HepG2 (cell line): ENCODE data around the gene CASTOR1. TPM values are rescaled to one million over a fixed set of nuclear protein-coding genes. Genes with fewer than 3 reads are reported as not detected.

Experiments
- ATAC-seq: fragments of 200-7000 bp; cut with Tn5 transposase; 3 replicates; pipeline ENCODE4 v1.9.1; 2020; ENCODE audit warnings: mild to moderate bottlenecking, moderate library complexity
- BruUV-seq: library from RNA; stranded (reverse); fragments of 400-500 nt; replicated peaks from 2 replicates; lab custom pipeline; 2021; lab: Mats Ljungman, UMichigan
- CTCF ChIA-PET: fragments of 300-600 bp; formaldehyde crosslinking; extraction: SDS; loops from one replicate; lab custom pipeline; 2021; ENCODE audit warnings: low total read pairs, inconsistent platforms, low intra/inter-chr PET ratio; lab: Yijun Ruan, JAX
- POLR2A ChIA-PET: fragments of 350-600 bp; sonication (Branson Sonifier 250); formaldehyde crosslinking; loops from one replicate; lab custom pipeline; 2020; ENCODE audit warnings: antibody characterized with exemption, inconsistent platforms; lab: Yijun Ruan, JAX
- DNase-seq: peaks from one replicate; pipeline ENCODE4 v3.0.0-alpha.2; 2015; ENCODE audit warnings: low spot score
- FAIRE-seq: peaks from 3 replicates; lab custom pipeline; 2011; peaks lifted over from hg19 to GRCh38; lab: Jason Lieb, UNC
- H2AFZ ChIP-seq: one replicate; pipeline ENCODE4 v1.6.1; 2011; ENCODE audit warnings: low read length, inconsistent platforms
- H3K27ac ChIP-seq: fragments of 300-600 bp; 3 replicates; pipeline ENCODE4 v1.8.0; 2011; ENCODE audit warnings: mixed run types, mild to moderate bottlenecking, mixed read lengths, low read length, inconsistent platforms; ENCODE audit not compliant: insufficient read depth; ENCODE audit errors: extremely low read length
- H3K27me3 ChIP-seq, 2 experiments: fragments of 200-600 bp in 1 of 2; 2 replicates in 1 of 2; 3 replicates in 1 of 2; pipeline versions ENCODE4 v1.6.0 to v1.8.0; 2011; ENCODE audit warnings: low read length in 2 of 2, mild to moderate bottlenecking in 2 of 2, moderate library complexity in 2 of 2, inconsistent platforms in 1 of 2; ENCODE audit not compliant: insufficient read depth in 2 of 2, control insufficient read depth in 1 of 2
- H3K36me3 ChIP-seq, 2 experiments: fragments of 200-600 bp in 1 of 2; replicated peaks in 1 of 2; 2 replicates in 1 of 2; 3 replicates in 1 of 2; pipeline versions ENCODE4 v1.5.1 to v1.8.0; 2011; ENCODE audit warnings: low read length in 2 of 2, inconsistent platforms in 1 of 2; ENCODE audit not compliant: insufficient read depth in 2 of 2, control insufficient read depth in 1 of 2
- H3K4me1 ChIP-seq: 2 replicates; pipeline ENCODE4 v1.5.1; 2012; ENCODE audit warnings: low read length, inconsistent platforms; ENCODE audit not compliant: insufficient read depth
- H3K4me2 ChIP-seq: 2 replicates; pipeline ENCODE4 v1.6.0; 2011; ENCODE audit warnings: low read depth, low read length, inconsistent platforms
- H3K4me3 ChIP-seq, 3 experiments: fragments of 200-600 bp in 1 of 3; sonication (generic), shearing (Covaris generic) in 1 of 3; replicated peaks in 1 of 3; 2 replicates each; pipeline ENCODE4 v1.5.1; 2011 to 2016; ENCODE audit warnings: low read length in 3 of 3, inconsistent platforms in 2 of 3, low read depth in 2 of 3, mild to moderate bottlenecking in 2 of 3, control low read depth in 1 of 3, mixed read lengths in 1 of 3; ENCODE audit not compliant: insufficient read depth in 1 of 3
- H3K79me2 ChIP-seq: one replicate; pipeline ENCODE4 v1.6.1; 2011; ENCODE audit warnings: low read length, inconsistent platforms; ENCODE audit not compliant: insufficient read depth
- H3K9ac ChIP-seq: 2 replicates; pipeline ENCODE4 v1.6.0; 2011; ENCODE audit warnings: mild to moderate bottlenecking, low read depth, low read length, inconsistent platforms; ENCODE audit not compliant: insufficient read depth
- H3K9me3 ChIP-seq: 2 replicates; pipeline ENCODE4 v1.5.1; 2012; ENCODE audit warnings: mild to moderate bottlenecking, low read length
- H4K20me1 ChIP-seq: 2 replicates; pipeline ENCODE4 v1.6.0; 2011; ENCODE audit warnings: inconsistent platforms, mild to moderate bottlenecking, low read length, moderate library complexity; ENCODE audit not compliant: insufficient read depth
- BCL6 ChIP-seq: IDR thresholded peaks from 2 replicates; pipeline ENCODE4 v1.6.1; 2016; ENCODE audit warnings: missing genetic modification reagents, missing compliant biosample characterization
- HINFP ChIP-seq: sonication (generic); formaldehyde crosslinking; IDR thresholded peaks from 2 replicates; pipeline ENCODE4 v1.4.0; 2020; ENCODE audit warnings: low read depth, mild to moderate bottlenecking, missing genetic modification reagents
- JDP2 ChIP-seq: sonication (generic); formaldehyde crosslinking; IDR thresholded peaks from 2 replicates; pipeline ENCODE4 v1.8.1; 2022; ENCODE audit warnings: missing genetic modification reagents, borderline replicate concordance
- KAT7 ChIP-seq: IDR thresholded peaks from 2 replicates; pipeline ENCODE4 v1.6.1; 2018; ENCODE audit warnings: borderline replicate concordance, missing compliant biosample characterization
- MTERF4 ChIP-seq: sonication (generic); formaldehyde crosslinking; IDR thresholded peaks from 2 replicates; pipeline ENCODE4 v1.8.0; 2023; ENCODE audit warnings: mild to moderate bottlenecking, missing genetic modification reagents
- PAXIP1 ChIP-seq: sonication (generic); formaldehyde crosslinking; conservative IDR thresholded peaks from 2 replicates; pipeline ENCODE4 v1.4.0; 2020; ENCODE audit warnings: mild to moderate bottlenecking, missing genetic modification reagents, moderate library complexity
- RAD21 ChIP-seq: fragments of 450-650 bp; formaldehyde crosslinking; IDR thresholded peaks from 2 replicates; pipeline ENCODE4 v1.5.0; 2020; ENCODE audit warnings: mild to moderate bottlenecking
- ZBTB21 ChIP-seq: sonication (generic); formaldehyde crosslinking; IDR thresholded peaks from 2 replicates; pipeline ENCODE4 v1.4.0; 2020; ENCODE audit warnings: missing genetic modification reagents
- ZHX1 ChIP-seq: sonication (generic); formaldehyde crosslinking; IDR thresholded peaks from 2 replicates; pipeline ENCODE4 v1.8.1; 2022; ENCODE audit warnings: low read depth, mild to moderate bottlenecking, missing genetic modification reagents
- ZNF546 ChIP-seq: sonication (generic); formaldehyde crosslinking; conservative IDR thresholded peaks from 2 replicates; pipeline ENCODE4 v1.8.1; 2023; ENCODE audit warnings: mild to moderate bottlenecking, missing genetic modification reagents
- ZNF567 ChIP-seq: sonication (generic); formaldehyde crosslinking; IDR thresholded peaks from 2 replicates; pipeline ENCODE4 v1.8.1; 2023; ENCODE audit warnings: mild to moderate bottlenecking, missing genetic modification reagents, borderline replicate concordance
- ZNF629 ChIP-seq: sonication (generic); formaldehyde crosslinking; conservative IDR thresholded peaks from 2 replicates; pipeline ENCODE4 v1.5.0; 2020; ENCODE audit warnings: missing genetic modification reagents
- ZNF737 ChIP-seq: sonication (generic); formaldehyde crosslinking; IDR thresholded peaks from 2 replicates; pipeline ENCODE4 v1.5.0; 2020; ENCODE audit warnings: missing genetic modification reagents, mild to moderate bottlenecking, borderline replicate concordance
- WGBS: methylation state at CpG from one replicate; pipeline ENCODE4 v1.1.6; 2017; ENCODE audit warnings: low lambda C conversion rate; 5-methylcytosine and 5-hydroxymethylcytosine counted together
- in situ Hi-C: cut with HindIII; loops from 2 replicates; pipeline ENCODE4 v1.10.0; 2017; ENCODE audit warnings: low pct_unique_long_range_greater_than_20kb; ENCODE audit not compliant: extremely low pct_ligation_motif_present
- intact Hi-C: fragments of 100-400 bp; cut with micrococcal nuclease; formaldehyde crosslinking; loops from one replicate; pipeline ENCODE4 v1.10.0; 2022; ENCODE audit not compliant: unreplicated experiment
- polyA plus RNA-seq, 8 experiments: library from polyadenylated mRNA; depleted of rRNA in 3 of 8; stranded (reverse) in 7 of 8; unstranded in 1 of 8; fragments of >200 nt; fragmentation: Illumina TruSeq in 4 of 8; extraction: Trizol in 4 of 8; gene quantifications; 2 replicates each; pipeline versions ENCODE4 v1.2.1 to v1.2.3, GENCODE V29; 2011 to 2016; ENCODE audit warnings: low read depth in 4 of 8, missing spikeins in 1 of 8, mixed read lengths in 1 of 8; ENCODE audit not compliant: insufficient read depth in 1 of 8
- total RNA-seq, 5 experiments: library from RNA; depleted of rRNA; stranded (reverse); fragments of >200 nt; fragmentation: Illumina TruSeq; extraction: Trizol; gene quantifications; 2 replicates each; pipeline ENCODE4 v1.2.3, GENCODE V29; 2016; ENCODE audit warnings: low read depth in 1 of 5

The CASTOR1 gene
- total and polyA plus RNA-seq, 2 of the 13 experiments (the other 11 are each of a cell fraction or from before 2014, with no cell fraction given) = 2.6 to 4.4 TPM

- no peak overlapping the region; the same call in 1 of the 2 replicates for H3K9ac ChIP-seq
- H4K20me1 ChIP-seq = no peaks in the 10 kb centered on the region
- H3K4me1 ChIP-seq = peaks cover 39% of the 10 kb centered on the region
- FAIRE-seq = peak; percentile 79
- intact Hi-C loops = loop anchor here (2.0 kb wide), 1 partner anchor 39 kb away; the partner anchor contains the start of gene CASTOR1
- peak; percentile 53 for DNase-seq
- no TSS peak for BruUV-seq
- H3K4me2 ChIP-seq = peak overlapping the region; percentile 100
- peak overlapping the region in 2 of 3 experiments; percentile 82 to 89; a peak in 2 of 6 replicates for H3K4me3 ChIP-seq
- no peaks in the 10 kb centered on the region for H3K79me2 ChIP-seq
- H3K36me3 ChIP-seq = peaks cover 4 to 9% of the 10 kb centered on the region in 2 experiments; a peak in 2 of 5 replicates
- H3K27me3 ChIP-seq = no peaks in the 10 kb centered on the region; a peak in 1 of 5 replicates
- ChIA-PET POLR2A (interaction anchor here (2.0 to 3.6 kb wide), 2 partner anchors 29 to 37 kb away, joined by 19 to 39 read pairs; partner anchors contain the start of genes CASTOR1, CCDC157 and SF3A1), CTCF (interaction anchor here (0.6 to 2.2 kb wide), 3 partner anchors 41 to 98 kb away, joined by 3 to 13 read pairs (median 4); partner anchors contain the start of gene MTFP1)
- WGBS = 35% methylated on average over 5 of the region's 5 CpGs
- in situ Hi-C loops = no loop called here
- no peak overlapping the region for H2AFZ ChIP-seq
- H3K9me3 ChIP-seq = no peaks in the 10 kb centered on the region
- ATAC-seq = peak; percentile 74
- no peak overlapping the region for H3K27ac ChIP-seq
- TF ChIP-seq KAT7 (CRISPR knock-in tag) (no peak), ZBTB21 (CRISPR knock-in tag) (no peak), RAD21 (CRISPR knock-in tag) (0 out of 2 replicates have a peak, but pooled peaks have one; percentile 17), ZNF629 (CRISPR knock-in tag) (peak; percentile 94), ZNF567 (CRISPR knock-in tag) (no peak), ZNF737 (CRISPR knock-in tag) (no peak), JDP2 (CRISPR knock-in tag) (no peak), PAXIP1 (CRISPR knock-in tag) (0 out of 2 replicates have a peak, but pooled peaks have one; percentile 19), MTERF4 (CRISPR knock-in tag) (no peak), BCL6 (peak; percentile 96), ZNF546 (CRISPR knock-in tag) (no peak), HINFP (CRISPR knock-in tag) (no peak), ZHX1 (CRISPR knock-in tag) (no peak)
These were observed 38.6 kb upstream of the CASTOR1 start for GRCh38 chr22:30327864-30328345.
